ENCODE measurements around the gene SHISA7.

GRCh38 chr19:55408533-55408872 lies 34.6 kb downstream of the SHISA7 start:
- TF ChIP-seq EZH2phosphoT487 (IDR thresholded peaks at IDR 0.05; ENCODE audit: borderline replicate concordance, low read depth, low read length): no peak
- TF ChIP-seq CTCF (conservative IDR thresholded peaks at IDR 0.05; ENCODE audit: low read length): no peak
